ENCODE results near the gene METAP2.

Gene METAP2

GRCh38 chr12:95553197-95553943, 79.4 kb downstream of the METAP2 start:
- no peak for DNase-seq

GRCh38 chr12:95554532-95555071, 80.7 kb downstream of the METAP2 start:
- no peak for DNase-seq

- no peak for DNase-seq
Observed at GRCh38 chr12:95557625-95558024, 83.7 kb downstream of the METAP2 start.
